Measurements from ENCODE around the gene KCND2. TPM values are rescaled to one million over a fixed set of nuclear protein-coding genes. Genes with fewer than 3 reads are reported as not detected.
A peak's percentile ranks its signal among the peaks of the same experiment; 100 is the strongest.
"Not testable (repeated sequence)": the region's sequence is repeated elsewhere in the genome, so short reads cannot be mapped to it uniquely, and the experiment has no call there.

The KCND2 gene
- total RNA-seq, 2 experiments from 2014 or later, result not detected

- H3K4me1 Mint-ChIP-seq, result no peaks in the 10 kb centered on the region
- ATAC-seq (no peak), DNase-seq (no peak)
- H3K36me3 Mint-ChIP-seq, result no peaks in the 10 kb centered on the region
- CTCF ChIA-PET, result no interaction called here
- peaks cover 2% of the 10 kb centered on the region for H3K27me3 Mint-ChIP-seq
- no peak overlapping the region for H3K4me3 Mint-ChIP-seq
- H3K9me3 Mint-ChIP-seq (ENCODE audit: low read depth), result no peaks in the 10 kb centered on the region
- no peak overlapping the region for H3K27ac Mint-ChIP-seq
Measured at GRCh38 chr7:120733143-120733542, 460.2 kb downstream of the KCND2 start.

- Mint-ChIP-seq H3K27me3 (peaks cover 2% of the 10 kb centered on the region), H3K27ac (no peak overlapping the region), H3K36me3 (no peaks in the 10 kb centered on the region), H3K4me1 (no peaks in the 10 kb centered on the region), H3K4me3 (no peak overlapping the region), H3K9me3 (ENCODE audit: low read depth) (no peaks in the 10 kb centered on the region)
- DNase-seq (no peak), ATAC-seq (no peak)
- CTCF ChIA-PET, result no interaction called here
Measured at GRCh38 chr7:120733835-120734234, 460.9 kb downstream of the KCND2 start.

- Mint-ChIP-seq H3K27me3 (peaks cover 2% of the 10 kb centered on the region), H3K9me3 (ENCODE audit: low read depth) (no peaks in the 10 kb centered on the region), H3K4me3 (no peak overlapping the region), H3K36me3 (no peaks in the 10 kb centered on the region), H3K4me1 (no peaks in the 10 kb centered on the region), H3K27ac (no peak overlapping the region)
- ATAC-seq (no peak), DNase-seq (no peak)
- CTCF ChIA-PET, result no interaction called here
Measured at GRCh38 chr7:120735791-120736190, 462.8 kb downstream of the KCND2 start.

GRCh38 chr7:120738816-120739215 is 465.8 kb downstream of the KCND2 start:
- peaks cover 2% of the 10 kb centered on the region for H3K27me3 Mint-ChIP-seq
- DNase-seq, result no peak
- no peaks in the 10 kb centered on the region for H3K4me1 Mint-ChIP-seq
- H3K36me3 Mint-ChIP-seq, result no peaks in the 10 kb centered on the region
- H3K27ac Mint-ChIP-seq, result no peak overlapping the region
- H3K4me3 Mint-ChIP-seq, result no peak overlapping the region
- no peaks in the 10 kb centered on the region for H3K9me3 Mint-ChIP-seq (ENCODE audit: low read depth)
- ATAC-seq, result no peak
- CTCF ChIA-PET, result no interaction called here

DNA sequence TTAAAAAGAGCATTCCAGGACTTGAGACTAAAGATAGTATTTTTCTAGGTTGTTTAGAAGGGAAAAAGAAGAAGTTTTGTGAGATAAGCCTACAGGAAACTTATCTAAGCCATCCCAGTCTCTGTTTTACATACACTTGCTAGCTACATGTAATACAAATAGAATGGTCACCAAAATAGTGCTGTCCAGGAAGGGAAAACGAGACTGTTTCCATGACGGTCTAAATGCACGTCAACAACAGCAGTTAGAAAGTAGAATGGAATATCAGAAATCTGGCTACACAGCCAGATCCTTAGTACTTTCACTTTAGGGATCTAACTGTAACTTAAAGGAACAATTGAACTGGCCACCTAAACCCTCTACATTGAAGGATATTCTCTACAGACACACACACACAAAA is 467.4 kb downstream of the KCND2 start:
- no peaks in the 10 kb centered on the region for H3K36me3 Mint-ChIP-seq
- ATAC-seq, result no peak
- CTCF ChIA-PET, result no interaction called here

GRCh38 chr7:120741371-120742042 is 468.5 kb downstream of the KCND2 start:
- no peak for ATAC-seq
- Mint-ChIP-seq H3K36me3 (no peaks in the 10 kb centered on the region), H3K4me1 (no peaks in the 10 kb centered on the region), H3K27me3 (peaks cover 2% of the 10 kb centered on the region), H3K27ac (no peak overlapping the region), H3K4me3 (no peak overlapping the region), H3K9me3 (ENCODE audit: low read depth) (no peaks in the 10 kb centered on the region)
- CTCF ChIA-PET, result no interaction called here
- DNase-seq, result no peak

More for the DNA sequence above, 467.4 kb downstream of the KCND2 start:
- Mint-ChIP-seq H3K4me3 (no peak overlapping the region), H3K27me3 (peaks cover 2% of the 10 kb centered on the region), H3K4me1 (no peaks in the 10 kb centered on the region), H3K27ac (no peak overlapping the region), H3K9me3 (ENCODE audit: low read depth) (no peaks in the 10 kb centered on the region)
- no peak for DNase-seq

- H3K4me3 Mint-ChIP-seq, result no peak overlapping the region
- no peaks in the 10 kb centered on the region for H3K9me3 Mint-ChIP-seq (ENCODE audit: low read depth)
- ATAC-seq, result no peak
- no peaks in the 10 kb centered on the region for H3K4me1 Mint-ChIP-seq
- H3K27ac Mint-ChIP-seq, result no peak overlapping the region
- peaks cover 1% of the 10 kb centered on the region for H3K27me3 Mint-ChIP-seq
- CTCF ChIA-PET, result no interaction called here
- H3K36me3 Mint-ChIP-seq, result no peaks in the 10 kb centered on the region
- DNase-seq, result no peak
Measured at GRCh38 chr7:120742372-120742771, 469.4 kb downstream of the KCND2 start.

DNA sequence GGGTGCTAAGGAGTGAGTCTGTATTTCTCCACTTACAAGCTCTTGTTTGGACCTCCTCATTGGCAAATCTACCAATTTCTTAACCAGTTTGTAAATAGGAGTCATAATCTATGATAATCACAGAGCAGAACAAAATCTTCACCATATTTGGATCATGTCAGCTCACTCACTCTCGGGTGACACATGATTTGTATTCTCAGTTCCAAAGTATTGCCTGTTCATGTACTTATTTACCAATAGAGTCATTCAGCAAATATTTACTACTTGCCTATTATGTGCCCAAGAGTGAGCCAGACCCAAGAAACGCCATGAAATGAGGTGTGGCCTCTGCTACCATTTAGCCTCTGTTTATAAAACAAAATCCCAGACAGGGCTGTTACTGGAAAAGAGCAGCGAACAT is 470.2 kb downstream of the KCND2 start:
- CTCF ChIA-PET, result interaction anchor here (1.2 kb wide), 1 partner anchor 9 kb away, joined by 3 read pairs; no protein-coding TSS in a partner anchor
- Mint-ChIP-seq H3K36me3 (no peaks in the 10 kb centered on the region), H3K4me3 (no peak overlapping the region), H3K27ac (no peak overlapping the region), H3K9me3 (ENCODE audit: low read depth) (no peaks in the 10 kb centered on the region), H3K4me1 (no peaks in the 10 kb centered on the region), H3K27me3 (no peaks in the 10 kb centered on the region)
- DNase-seq, result no peak
- ATAC-seq, result no peak

GRCh38 chr7:120760050-120760449 is 487.1 kb downstream of the KCND2 start:
- H3K27me3 Mint-ChIP-seq, result no peaks in the 10 kb centered on the region
- no peak overlapping the region for H3K4me3 Mint-ChIP-seq
- no peaks in the 10 kb centered on the region for H3K9me3 Mint-ChIP-seq (ENCODE audit: low read depth)
- no peak for DNase-seq
- peaks cover 7% of the 10 kb centered on the region for H3K4me1 Mint-ChIP-seq
- peak; percentile 42 for ATAC-seq
- CTCF ChIA-PET, result no interaction called here
- no peaks in the 10 kb centered on the region for H3K36me3 Mint-ChIP-seq
- H3K27ac Mint-ChIP-seq, result no peak overlapping the region

- CTCF ChIA-PET, result no interaction called here
- Mint-ChIP-seq H3K27ac (no peak overlapping the region), H3K4me3 (no peak overlapping the region), H3K4me1 (peaks cover 7% of the 10 kb centered on the region), H3K27me3 (no peaks in the 10 kb centered on the region), H3K36me3 (no peaks in the 10 kb centered on the region), H3K9me3 (ENCODE audit: low read depth) (no peaks in the 10 kb centered on the region)
- DNase-seq, result no peak
- no peak for ATAC-seq
Measured at GRCh38 chr7:120760851-120761250, 487.9 kb downstream of the KCND2 start.

- CTCF ChIA-PET, result no interaction called here
- DNase-seq, result no peak
- Mint-ChIP-seq H3K27ac (no peak overlapping the region), H3K9me3 (ENCODE audit: low read depth) (no peaks in the 10 kb centered on the region), H3K4me3 (no peak overlapping the region), H3K36me3 (no peaks in the 10 kb centered on the region), H3K27me3 (peaks cover 4% of the 10 kb centered on the region), H3K4me1 (no peaks in the 10 kb centered on the region)
- ATAC-seq, result no peak
Measured at GRCh38 chr7:120770206-120770605, 497.2 kb downstream of the KCND2 start.

GRCh38 chr7:120774481-120774880 is 501.5 kb downstream of the KCND2 start:
- CTCF ChIA-PET, result no interaction called here
- Mint-ChIP-seq H3K9me3 (ENCODE audit: low read depth) (no peaks in the 10 kb centered on the region), H3K4me3 (no peak overlapping the region), H3K27ac (no peak overlapping the region), H3K27me3 (peaks cover 4% of the 10 kb centered on the region), H3K36me3 (no peaks in the 10 kb centered on the region), H3K4me1 (no peaks in the 10 kb centered on the region)
- DNase-seq (no peak), ATAC-seq (no peak)

- Mint-ChIP-seq H3K4me1 (no peaks in the 10 kb centered on the region), H3K36me3 (no peaks in the 10 kb centered on the region), H3K27ac (no peak overlapping the region), H3K27me3 (peaks cover 4% of the 10 kb centered on the region), H3K9me3 (ENCODE audit: low read depth) (no peaks in the 10 kb centered on the region), H3K4me3 (no peak overlapping the region)
- CTCF ChIA-PET, result interaction anchor here (1.1 kb wide), 1 partner anchor 10 kb away, joined by 3 read pairs; no protein-coding TSS in a partner anchor
- no peak for ATAC-seq
- DNase-seq, result no peak
Measured at GRCh38 chr7:120775755-120776154, 502.8 kb downstream of the KCND2 start.

- H3K27me3 Mint-ChIP-seq; H3K27ac Mint-ChIP-seq; H3K4me1 Mint-ChIP-seq; H3K36me3 Mint-ChIP-seq; H3K4me3 Mint-ChIP-seq; H3K9me3 Mint-ChIP-seq (ENCODE audit: low read depth); CTCF ChIA-PET; ATAC-seq; DNase-seq: not testable (repeated sequence)
Measured at GRCh38 chr7:120779078-120779477, 506.1 kb downstream of the KCND2 start.

DNA sequence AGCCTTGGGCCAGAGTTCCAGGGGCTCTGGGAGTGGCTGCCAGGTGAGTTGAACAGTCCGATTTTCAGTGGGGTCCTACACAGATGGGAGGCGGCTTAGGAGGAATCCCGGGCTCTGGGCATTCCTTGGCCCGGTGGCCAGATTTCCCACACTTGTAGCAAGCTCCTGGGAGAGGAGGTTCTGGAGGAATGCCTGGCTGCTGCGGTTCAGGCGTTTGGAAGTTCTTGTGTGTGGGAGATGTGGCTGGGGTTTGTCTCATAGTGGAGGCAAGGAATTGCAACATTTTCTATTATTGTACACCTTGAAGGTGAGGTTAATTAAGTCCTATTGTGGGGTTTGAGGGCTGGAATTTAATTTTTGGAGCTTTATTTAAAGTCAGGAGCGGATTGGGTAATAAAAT is 507.5 kb downstream of the KCND2 start:
- H3K9me3 Mint-ChIP-seq (ENCODE audit: low read depth); ATAC-seq; DNase-seq; H3K27ac Mint-ChIP-seq; H3K4me3 Mint-ChIP-seq; H3K27me3 Mint-ChIP-seq; H3K4me1 Mint-ChIP-seq; H3K36me3 Mint-ChIP-seq; CTCF ChIA-PET: not testable (repeated sequence)

All from activated CD8-positive, alpha-beta memory T cell treated with anti-CD3 and anti-CD28 coated beads, Interleukin-2, amount 10 ng/mL, durations not matched to agents 7 days and 5 days (primary cell).